IMR-90 (cell line): ENCODE results near the gene NAA60. TPM values are rescaled to one million over a fixed set of nuclear protein-coding genes. Genes with fewer than 3 reads are reported as not detected.

Experiments used
- ATAC-seq: fragments of 200-7000 bp; cut with Tn5 transposase; 2 replicates; pipeline ENCODE4 v1.9.1; 2020; ENCODE audit warnings: low read depth, mild to moderate bottlenecking, moderate library complexity
- BruUV-seq: library from RNA; stranded (reverse); fragments of 400-500 nt; replicated peaks from 2 replicates; lab custom pipeline; 2021; lab: Mats Ljungman, UMichigan
- CTCF ChIA-PET: fragments of 300-600 bp; formaldehyde crosslinking; extraction: SDS; loops from one replicate; lab custom pipeline; 2021; ENCODE audit warnings: antibody characterized with exemption; lab: Yijun Ruan, JAX
- POLR2A ChIA-PET: fragments of 300-600 bp; sonication (Branson Sonifier 250); formaldehyde crosslinking; loops from one replicate; lab custom pipeline; 2022; ENCODE audit warnings: antibody characterized with exemption; ENCODE audit not compliant: unreplicated experiment; lab: Charles Lee
- DNase-seq: peaks from one replicate; pipeline ENCODE4 v3.0.0; 2013
- H2AFZ ChIP-seq: replicated peaks from 2 replicates; pipeline ENCODE3; 2013; ENCODE audit warnings: low read length, mild to moderate bottlenecking; ENCODE audit not compliant: poor library complexity
- H2AK5ac ChIP-seq: 2 replicates; pipeline ENCODE4 v1.6.1; 2013; ENCODE audit warnings: low read depth, low read length, inconsistent platforms
- H2AK9ac ChIP-seq: replicated peaks from 2 replicates; pipeline ENCODE3; 2013; ENCODE audit warnings: mild to moderate bottlenecking, low read depth, low read length, moderate library complexity; ENCODE audit not compliant: poor library complexity
- H2BK120ac ChIP-seq: 2 replicates; pipeline ENCODE4 v1.6.1; 2013; ENCODE audit warnings: low read depth, low read length, inconsistent platforms
- H2BK15ac ChIP-seq: 3 replicates; pipeline ENCODE4 v1.6.1; 2013; ENCODE audit warnings: low read depth, low read length, inconsistent platforms
- H2BK20ac ChIP-seq: 2 replicates; pipeline ENCODE4 v1.6.1; 2013; ENCODE audit warnings: low read depth, mild to moderate bottlenecking, inconsistent platforms, low read length, moderate library complexity
- H2BK5ac ChIP-seq: 2 replicates; pipeline ENCODE4 v1.6.1; 2013; ENCODE audit warnings: mild to moderate bottlenecking, low read depth, low read length, inconsistent platforms; ENCODE audit not compliant: poor library complexity, severe bottlenecking
- H3K14ac ChIP-seq: replicated peaks from 2 replicates; pipeline ENCODE4 v1.6.1; 2013; ENCODE audit warnings: low read depth, low read length, inconsistent platforms
- H3K18ac ChIP-seq: 2 replicates; pipeline ENCODE4 v1.6.1; 2013; ENCODE audit warnings: low read depth, low read length, control low read depth
- H3K23ac ChIP-seq: 2 replicates; pipeline ENCODE4 v1.6.1; 2013; ENCODE audit warnings: low read depth, low read length, inconsistent platforms
- H3K27ac ChIP-seq: 2 replicates; pipeline ENCODE4 v1.5.1; 2013; ENCODE audit warnings: mild to moderate bottlenecking, control low read depth, low read length; ENCODE audit not compliant: insufficient read depth
- H3K27me3 ChIP-seq: 2 replicates; pipeline ENCODE4 v1.6.1; 2013; ENCODE audit warnings: low read length; ENCODE audit not compliant: control insufficient read depth, insufficient read depth
- H3K36me3 ChIP-seq: 2 replicates; pipeline ENCODE4 v1.6.1; 2013; ENCODE audit warnings: low read length, mixed read lengths; ENCODE audit not compliant: control insufficient read depth, insufficient read depth
- H3K4ac ChIP-seq: 2 replicates; pipeline ENCODE4 v1.6.1; 2013; ENCODE audit warnings: low read depth, low read length, inconsistent platforms
- H3K4me1 ChIP-seq: 2 replicates; pipeline ENCODE4 v1.6.1; 2013; ENCODE audit warnings: low read length, mixed read lengths; ENCODE audit not compliant: control insufficient read depth, insufficient read depth
- H3K4me2 ChIP-seq: 2 replicates; pipeline ENCODE4 v1.6.1; 2013; ENCODE audit warnings: low read depth, mild to moderate bottlenecking, control low read depth, low read length, moderate library complexity
- H3K4me3 ChIP-seq: 2 replicates; pipeline ENCODE4 v1.5.1; 2013; ENCODE audit warnings: low read depth, mild to moderate bottlenecking, control low read depth, low read length, moderate library complexity; ENCODE audit not compliant: insufficient read depth
- H3K56ac ChIP-seq: 2 replicates; pipeline ENCODE4 v1.6.1; 2013; ENCODE audit warnings: low read length, inconsistent platforms; ENCODE audit not compliant: insufficient read depth; ENCODE audit errors: extremely low read depth
- H3K79me1 ChIP-seq, 2 experiments: 2 replicates each; pipeline ENCODE4 v1.6.1; 2013; ENCODE audit warnings: low read length in 2 of 2, inconsistent platforms in 1 of 2, low read depth in 1 of 2
- H3K9ac ChIP-seq: 2 replicates; pipeline ENCODE4 v1.6.1; 2013; ENCODE audit warnings: low read depth, low read length, control low read depth
- H3K9me1 ChIP-seq: 2 replicates; pipeline ENCODE4 v1.6.1; 2013; ENCODE audit warnings: low read length, inconsistent platforms; ENCODE audit not compliant: insufficient read depth
- H3K9me3 ChIP-seq: 2 replicates; pipeline ENCODE4 v1.6.1; 2013; ENCODE audit warnings: low read length; ENCODE audit not compliant: control insufficient read depth, insufficient read depth
- H4K20me1 ChIP-seq: 2 replicates; pipeline ENCODE4 v1.6.1; 2013; ENCODE audit warnings: low read length, inconsistent platforms; ENCODE audit not compliant: insufficient read depth
- H4K5ac ChIP-seq: 2 replicates; pipeline ENCODE4 v1.6.1; 2013; ENCODE audit warnings: mild to moderate bottlenecking, low read depth, low read length, control low read depth
- H4K8ac ChIP-seq, 2 experiments: 2 replicates each; pipeline ENCODE4 v1.6.1; 2013; ENCODE audit warnings: low read depth in 2 of 2, low read length in 2 of 2, control low read depth in 1 of 2, inconsistent platforms in 1 of 2
- H4K91ac ChIP-seq: 2 replicates; pipeline ENCODE4 v1.6.1; 2013; ENCODE audit warnings: low read depth, low read length, inconsistent platforms; ENCODE audit not compliant: insufficient read depth
- CHD1 ChIP-seq: IDR thresholded peaks from 2 replicates; pipeline ENCODE4 v1.6.1; 2012; ENCODE audit warnings: low read depth, low read length, improper control_type of control experiment
- ELK1 ChIP-seq: fragments of 150-350 bp; IDR thresholded peaks from 2 replicates; pipeline ENCODE4 v1.6.1; 2016; ENCODE audit warnings: low read depth, mild to moderate bottlenecking, low read length, moderate library complexity, borderline replicate concordance
- FOS ChIP-seq: fragments of 150-350 bp; IDR thresholded peaks from 2 replicates; pipeline ENCODE4 v1.6.1; 2016; ENCODE audit warnings: low read depth, low read length
- MAFK ChIP-seq: IDR thresholded peaks from 2 replicates; pipeline ENCODE4 v1.6.1; 2012; ENCODE audit warnings: low read depth, low read length, improper control_type of control experiment
- MAZ ChIP-seq: IDR thresholded peaks from 2 replicates; pipeline ENCODE4 v1.6.1; 2012; ENCODE audit warnings: low read depth, mild to moderate bottlenecking, low read length, improper control_type of control experiment, moderate library complexity, borderline replicate concordance
- NFE2L2 ChIP-seq: fragments of 150-350 bp; IDR thresholded peaks from 2 replicates; pipeline ENCODE4 v1.6.1; 2016; ENCODE audit warnings: low read depth, mild to moderate bottlenecking, low read length
- RFX5 ChIP-seq: IDR thresholded peaks from 2 replicates; pipeline ENCODE4 v1.8.0; 2012; ENCODE audit warnings: low read depth, mild to moderate bottlenecking, low read length, moderate library complexity
- SMC3 ChIP-seq: fragments of 150-350 bp; IDR thresholded peaks from 2 replicates; pipeline ENCODE4 v1.6.1; 2016; ENCODE audit warnings: low read depth, mild to moderate bottlenecking, antibody characterized with exemption, low read length, moderate library complexity
- WGBS, 2 experiments: methylation state at CpG; one replicate each; pipeline versions ENCODE4 v1.1.5 to v1.1.7; 2013; ENCODE audit warnings: missing lambda C conversion rate in 2 of 2; ENCODE audit not compliant: insufficient read length in 1 of 2; ENCODE audit errors: extremely low coverage in 2 of 2; 5-methylcytosine and 5-hydroxymethylcytosine counted together
- dilution Hi-C: fragments of 300-500 bp; cut with HindIII; formaldehyde crosslinking; loops from one replicate; pipeline ENCODE4 v1.14.3; 2018; ENCODE audit warnings: low sequenced_read_pairs; ENCODE audit not compliant: unreplicated experiment
- in situ Hi-C: fragments of 300-500 bp; cut with MboI; formaldehyde crosslinking; loops from 3 replicates; pipeline ENCODE4 v1.14.3; 2019; ENCODE audit warnings: low sequenced_read_pairs, inconsistent platforms, mixed read lengths
- intact Hi-C: fragments of 100-400 bp; cut with micrococcal nuclease; formaldehyde crosslinking; loops from 2 replicates; pipeline ENCODE4 v1.10.0; 2022
- polyA plus RNA-seq, 3 experiments: library from polyadenylated mRNA; depleted of rRNA; stranded (reverse); fragments of >200 nt; gene quantifications; 2 replicates each; pipeline ENCODE4 v1.2.3, GENCODE V29; 2012; ENCODE audit warnings: low replicate concordance in 1 of 3
- total RNA-seq: library from RNA; depleted of rRNA; stranded (reverse); fragments of >200 nt; gene quantifications from 2 replicates; pipeline ENCODE4 v1.2.3, GENCODE V29; 2012
- TF ChIP-seq, protein P1 (sequence below): conservative IDR thresholded peaks from 2 replicates; pipeline ENCODE4 v1.5.1; 2012; ENCODE audit warnings: mild to moderate bottlenecking, low read depth, low read length, improper control_type of control experiment

The NAA60 gene
- total and polyA plus RNA-seq, 2 of the 4 experiments (the other 2 are of a cell fraction), result 7.5 to 18.0 TPM

DNA sequence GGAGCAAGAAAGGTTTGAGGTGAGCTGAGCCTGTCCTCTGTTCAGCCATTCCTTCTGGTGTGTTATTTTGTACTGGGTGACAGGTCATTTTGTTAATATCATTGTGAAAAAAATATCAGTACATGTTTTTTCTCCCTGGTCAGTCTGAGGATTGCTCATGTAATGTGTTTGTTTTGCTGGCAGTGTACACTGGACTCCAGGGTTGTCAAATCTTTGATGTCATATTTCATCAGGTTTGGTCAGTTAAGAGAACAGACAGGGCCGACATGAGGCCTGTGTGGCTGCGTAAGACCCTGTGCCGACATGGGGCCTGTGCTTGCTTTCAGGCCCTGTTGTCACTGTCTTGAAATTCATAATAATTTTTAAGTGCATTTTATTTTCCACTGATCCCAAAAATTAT is 79.8 kb downstream of the NAA60 start:
- no peak overlapping the region for H4K8ac ChIP-seq
- no peak overlapping the region for H2BK5ac ChIP-seq
- no peak overlapping the region for H3K56ac ChIP-seq
- H3K4me1 ChIP-seq, result peaks cover 1% of the 10 kb centered on the region; the same call in 1 of the 2 replicates
- DNase-seq (no peak), ATAC-seq (no peak)
- intact Hi-C loops, result no loop called here
- in situ Hi-C loops, result no loop called here
- WGBS, 2 experiments, result no CpG with 5 or more reads among the region's 3 CpGs
- no peak overlapping the region for H3K14ac ChIP-seq
- no peak for TF ChIP-seq RFX5
- TF ChIP-seq NFE2L2, result no peak
- TF ChIP-seq ELK1, result no peak
- no peak for TF ChIP-seq CHD1
- TF ChIP-seq, protein P1, sequence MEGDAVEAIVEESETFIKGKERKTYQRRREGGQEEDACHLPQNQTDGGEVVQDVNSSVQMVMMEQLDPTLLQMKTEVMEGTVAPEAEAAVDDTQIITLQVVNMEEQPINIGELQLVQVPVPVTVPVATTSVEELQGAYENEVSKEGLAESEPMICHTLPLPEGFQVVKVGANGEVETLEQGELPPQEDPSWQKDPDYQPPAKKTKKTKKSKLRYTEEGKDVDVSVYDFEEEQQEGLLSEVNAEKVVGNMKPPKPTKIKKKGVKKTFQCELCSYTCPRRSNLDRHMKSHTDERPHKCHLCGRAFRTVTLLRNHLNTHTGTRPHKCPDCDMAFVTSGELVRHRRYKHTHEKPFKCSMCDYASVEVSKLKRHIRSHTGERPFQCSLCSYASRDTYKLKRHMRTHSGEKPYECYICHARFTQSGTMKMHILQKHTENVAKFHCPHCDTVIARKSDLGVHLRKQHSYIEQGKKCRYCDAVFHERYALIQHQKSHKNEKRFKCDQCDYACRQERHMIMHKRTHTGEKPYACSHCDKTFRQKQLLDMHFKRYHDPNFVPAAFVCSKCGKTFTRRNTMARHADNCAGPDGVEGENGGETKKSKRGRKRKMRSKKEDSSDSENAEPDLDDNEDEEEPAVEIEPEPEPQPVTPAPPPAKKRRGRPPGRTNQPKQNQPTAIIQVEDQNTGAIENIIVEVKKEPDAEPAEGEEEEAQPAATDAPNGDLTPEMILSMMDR, result no peak
- no peak for TF ChIP-seq MAZ
- TF ChIP-seq FOS, result no peak
- no peak for TF ChIP-seq MAFK
- TF ChIP-seq SMC3, result no peak
- no peak overlapping the region for H2AK9ac ChIP-seq
- H3K9ac ChIP-seq, result no peak overlapping the region
- H4K5ac ChIP-seq, result no peak overlapping the region
- peaks cover 36% of the 10 kb centered on the region for H3K36me3 ChIP-seq
- no peak overlapping the region for H3K23ac ChIP-seq
- H3K9me3 ChIP-seq, result no peaks in the 10 kb centered on the region
- no peaks in the 10 kb centered on the region for H3K79me1 ChIP-seq
- H2AFZ ChIP-seq, result no peak overlapping the region
- H2AK5ac ChIP-seq, result no peak overlapping the region
- H3K4me2 ChIP-seq, result no peak overlapping the region
- no peak overlapping the region for H3K18ac ChIP-seq
- no peak overlapping the region for H3K4me3 ChIP-seq
- H2BK120ac ChIP-seq, result no peak overlapping the region
- H3K4ac ChIP-seq, result no peak overlapping the region
- no peaks in the 10 kb centered on the region for H3K27me3 ChIP-seq
- no peak overlapping the region for H3K27ac ChIP-seq
- POLR2A ChIA-PET, result no interaction called here
- no TSS peak for BruUV-seq
- H4K91ac ChIP-seq, result no peak overlapping the region
- H2BK20ac ChIP-seq, result no peak overlapping the region
- dilution Hi-C loops, result no loop called here
- CTCF ChIA-PET, result interaction anchor here (0.6 kb wide), 1 partner anchor 14 kb away, joined by 3 read pairs; no protein-coding TSS in a partner anchor
- no peaks in the 10 kb centered on the region for H4K20me1 ChIP-seq
- no peaks in the 10 kb centered on the region for H3K9me1 ChIP-seq
- H2BK15ac ChIP-seq, result no peak overlapping the region
